ENCODE data around the gene PRRX2. TPM values are rescaled to one million over a fixed set of nuclear protein-coding genes. Genes with fewer than 3 reads are reported as not detected.

PRRX2 gene
- total and polyA plus RNA-seq, 9 of the 15 experiments (the other 6 are each of a cell fraction or from before 2014, with no cell fraction given): 0.21 TPM; not detected in 8

DNA sequence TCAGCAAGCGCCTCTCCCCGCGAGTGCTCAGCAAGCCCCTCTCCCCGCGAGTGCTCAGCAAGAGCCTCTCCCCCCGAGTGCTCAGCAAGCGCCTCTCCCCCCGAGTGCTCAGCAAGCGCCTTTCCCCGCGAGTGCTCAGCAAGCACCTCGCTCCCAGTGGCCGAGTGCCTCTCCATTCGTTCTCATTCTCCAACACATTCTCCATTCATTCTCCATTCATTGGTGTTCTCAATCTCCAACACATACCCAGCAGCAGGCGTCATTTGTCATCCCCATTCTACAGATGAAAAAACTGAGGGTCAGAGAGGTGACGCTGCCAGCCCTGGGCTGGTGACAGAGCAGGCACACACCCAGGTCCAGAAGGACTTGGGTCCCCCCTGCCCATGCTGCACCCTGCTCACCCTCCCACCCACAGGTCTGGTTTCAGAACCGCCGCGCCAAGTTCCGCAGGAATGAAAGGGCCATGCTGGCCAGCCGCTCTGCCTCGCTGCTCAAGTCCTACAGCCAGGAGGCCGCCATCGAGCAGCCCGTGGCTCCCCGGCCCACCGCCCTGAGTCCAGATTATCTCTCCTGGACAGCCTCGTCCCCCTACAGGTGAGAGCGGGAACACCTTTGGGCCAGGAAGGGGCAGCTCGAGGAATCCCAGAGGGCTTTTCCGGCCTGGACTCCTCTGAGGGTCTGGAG, 54.9 kb downstream of the PRRX2 start:
- Histone ChIP-seq H3K4me1 (replicated peaks in 1 of 2; ENCODE audit: control insufficient read depth in 2 of 2, insufficient read depth in 2 of 2, low read length in 2 of 2) (peaks cover 4 to 40% of the 10 kb centered on the region in 2 experiments; a peak in 4 of 5 replicates), H4K20me1 (replicated peaks; ENCODE audit: control insufficient read depth, insufficient read depth, low read length) (peaks cover 7% of the 10 kb centered on the region; the same call in 1 of the 2 replicates), H3K9me3 (replicated peaks; ENCODE audit: control insufficient read depth, insufficient read depth, low read depth, low read length) (no peaks in the 10 kb centered on the region), H3K4me2 (ENCODE audit: insufficient read depth, low read length) (no peak overlapping the region), H3K79me2 (ENCODE audit: control insufficient read depth, insufficient read depth, low read length) (no peaks in the 10 kb centered on the region), H2AFZ (ENCODE audit: low read depth, low read length) (peak overlapping the region; percentile 40), H3K27ac (ENCODE audit: extremely low read depth, low read depth, low read length) (no peak overlapping the region), H3K36me3 (ENCODE audit: control insufficient read depth, insufficient read depth, low read length) (no peaks in the 10 kb centered on the region), H3K4me3 (no peak overlapping the region), H3K9me1 (ENCODE audit: control insufficient read depth, insufficient read depth, low read length) (no peaks in the 10 kb centered on the region), H3K27me3 (ENCODE audit: control insufficient read depth in 2 of 2, insufficient read depth in 2 of 2, low read length in 2 of 2) (peaks cover 3 to 35% of the 10 kb centered on the region in 2 experiments), H3K9ac (ENCODE audit: insufficient read depth in 1 of 2, low read depth in 2 of 2, low read length in 2 of 2) (peak overlapping the region in 1 of 2 experiments; percentile 38; a peak in 2 of 4 replicates)
- ATAC-seq (peak; percentile 86), DNase-seq (ENCODE audit: extremely low read depth in 1 of 4, low spot score in 3 of 4) (peak; percentile 67 to 83 (median 77)), FAIRE-seq (no peak)
- intact Hi-C loops (cut with micrococcal nuclease) (no loop called here), in situ Hi-C loops (cut with MboI) (no loop called here)
- CTCF ChIA-PET (ENCODE audit: low intra/inter-chr PET ratio): interaction anchor here (0.6 to 1.2 kb wide), 3 partner anchors 60 to 83 kb away, joined by 3 to 7 read pairs (median 3); partner anchors contain the start of gene TOR1B
- BruUV-seq (replicated peaks): no TSS peak
- POLR2A ChIA-PET: interaction anchor here (0.9 to 1.1 kb wide), 2 partner anchors 67 to 1513 kb away, joined by 4 to 5 read pairs; no protein-coding TSS in a partner anchor
- 36% methylated on average over 31 of the region's 31 CpGs for WGBS (ENCODE audit: insufficient coverage, low coverage, missing lambda C conversion rate)
- no peak for TF ChIP-seq GABPB2 (CRISPR knock-in tag; conservative IDR thresholded peaks at IDR 0.05)
- no peak for TF ChIP-seq KLF16 (IDR thresholded peaks at IDR 0.05)
- TF ChIP-seq EP300 (IDR thresholded peaks at IDR 0.05; ENCODE audit: low read length): no peak
- no peak for TF ChIP-seq DDX20 (tag; IDR thresholded peaks at IDR 0.05; ENCODE audit: low read depth)
- no peak for TF ChIP-seq MTA1 (IDR thresholded peaks at IDR 0.05; ENCODE audit: borderline replicate concordance)
- no peak for TF ChIP-seq NELFE (IDR thresholded peaks at IDR 0.05; ENCODE audit: insufficient read depth, insufficient read length)
- TF ChIP-seq CHD4 (IDR thresholded peaks at IDR 0.05; ENCODE audit: insufficient read depth, insufficient replicate concordance, low read depth, low read length, poor library complexity, severe bottlenecking): peak; percentile 87
- no peak for TF ChIP-seq ZNF347 (CRISPR knock-in tag; IDR thresholded peaks at IDR 0.05; ENCODE audit: low read depth)
- TF ChIP-seq, protein P1, sequence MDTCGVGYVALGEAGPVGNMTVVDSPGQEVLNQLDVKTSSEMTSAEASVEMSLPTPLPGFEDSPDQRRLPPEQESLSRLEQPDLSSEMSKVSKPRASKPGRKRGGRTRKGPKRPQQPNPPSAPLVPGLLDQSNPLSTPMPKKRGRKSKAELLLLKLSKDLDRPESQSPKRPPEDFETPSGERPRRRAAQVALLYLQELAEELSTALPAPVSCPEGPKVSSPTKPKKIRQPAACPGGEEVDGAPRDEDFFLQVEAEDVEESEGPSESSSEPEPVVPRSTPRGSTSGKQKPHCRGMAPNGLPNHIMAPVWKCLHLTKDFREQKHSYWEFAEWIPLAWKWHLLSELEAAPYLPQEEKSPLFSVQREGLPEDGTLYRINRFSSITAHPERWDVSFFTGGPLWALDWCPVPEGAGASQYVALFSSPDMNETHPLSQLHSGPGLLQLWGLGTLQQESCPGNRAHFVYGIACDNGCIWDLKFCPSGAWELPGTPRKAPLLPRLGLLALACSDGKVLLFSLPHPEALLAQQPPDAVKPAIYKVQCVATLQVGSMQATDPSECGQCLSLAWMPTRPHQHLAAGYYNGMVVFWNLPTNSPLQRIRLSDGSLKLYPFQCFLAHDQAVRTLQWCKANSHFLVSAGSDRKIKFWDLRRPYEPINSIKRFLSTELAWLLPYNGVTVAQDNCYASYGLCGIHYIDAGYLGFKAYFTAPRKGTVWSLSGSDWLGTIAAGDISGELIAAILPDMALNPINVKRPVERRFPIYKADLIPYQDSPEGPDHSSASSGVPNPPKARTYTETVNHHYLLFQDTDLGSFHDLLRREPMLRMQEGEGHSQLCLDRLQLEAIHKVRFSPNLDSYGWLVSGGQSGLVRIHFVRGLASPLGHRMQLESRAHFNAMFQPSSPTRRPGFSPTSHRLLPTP (IDR thresholded peaks at IDR 0.05; ENCODE audit: borderline replicate concordance, extremely low read depth, insufficient read length): no peak
- no peak for TF ChIP-seq ZNF24 (IDR thresholded peaks at IDR 0.05)
- TF ChIP-seq, protein P2, sequence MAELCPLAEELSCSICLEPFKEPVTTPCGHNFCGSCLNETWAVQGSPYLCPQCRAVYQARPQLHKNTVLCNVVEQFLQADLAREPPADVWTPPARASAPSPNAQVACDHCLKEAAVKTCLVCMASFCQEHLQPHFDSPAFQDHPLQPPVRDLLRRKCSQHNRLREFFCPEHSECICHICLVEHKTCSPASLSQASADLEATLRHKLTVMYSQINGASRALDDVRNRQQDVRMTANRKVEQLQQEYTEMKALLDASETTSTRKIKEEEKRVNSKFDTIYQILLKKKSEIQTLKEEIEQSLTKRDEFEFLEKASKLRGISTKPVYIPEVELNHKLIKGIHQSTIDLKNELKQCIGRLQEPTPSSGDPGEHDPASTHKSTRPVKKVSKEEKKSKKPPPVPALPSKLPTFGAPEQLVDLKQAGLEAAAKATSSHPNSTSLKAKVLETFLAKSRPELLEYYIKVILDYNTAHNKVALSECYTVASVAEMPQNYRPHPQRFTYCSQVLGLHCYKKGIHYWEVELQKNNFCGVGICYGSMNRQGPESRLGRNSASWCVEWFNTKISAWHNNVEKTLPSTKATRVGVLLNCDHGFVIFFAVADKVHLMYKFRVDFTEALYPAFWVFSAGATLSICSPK (IDR thresholded peaks at IDR 0.05; ENCODE audit: borderline replicate concordance): no peak
- TF ChIP-seq ZNF79 (CRISPR knock-in tag; IDR thresholded peaks at IDR 0.05; ENCODE audit: low read depth): no peak
- no peak for TF ChIP-seq ATF7 (IDR thresholded peaks at IDR 0.05)
- TF ChIP-seq ZNF57 (CRISPR knock-in tag; IDR thresholded peaks at IDR 0.05): no peak
- TF ChIP-seq JUN (IDR thresholded peaks at IDR 0.05; ENCODE audit: borderline replicate concordance, low read depth, low read length): no peak
- 0 out of 2 replicates have a peak, but pooled peaks have one; percentile 24 for TF ChIP-seq JUN (CRISPR knock-in tag; IDR thresholded peaks at IDR 0.05; ENCODE audit: borderline replicate concordance)
- TF ChIP-seq TEAD1 (CRISPR knock-in tag; IDR thresholded peaks at IDR 0.05): no peak
- TF ChIP-seq SREBF1 (IDR thresholded peaks at IDR 0.05; ENCODE audit: borderline replicate concordance, low read depth, low read length): no peak
- TF ChIP-seq ZNF121 (CRISPR knock-in tag; conservative IDR thresholded peaks at IDR 0.05): no peak

Measured in K562 (cell line).